GM18517 (cell line): ENCODE results near the gene KAT8.
"Not testable (repeated sequence)": the region's sequence is repeated elsewhere in the genome, so short reads cannot be mapped to it uniquely, and the experiment has no call there.

Experiments used
- ATAC-seq: cut with Tn5 transposase; IDR thresholded peaks from one replicate; pipeline ENCODE4 v1.9.1; 2021; ENCODE audit warnings: mild to moderate bottlenecking, moderate library complexity; ENCODE audit not compliant: unreplicated experiment

KAT8 gene

DNA sequence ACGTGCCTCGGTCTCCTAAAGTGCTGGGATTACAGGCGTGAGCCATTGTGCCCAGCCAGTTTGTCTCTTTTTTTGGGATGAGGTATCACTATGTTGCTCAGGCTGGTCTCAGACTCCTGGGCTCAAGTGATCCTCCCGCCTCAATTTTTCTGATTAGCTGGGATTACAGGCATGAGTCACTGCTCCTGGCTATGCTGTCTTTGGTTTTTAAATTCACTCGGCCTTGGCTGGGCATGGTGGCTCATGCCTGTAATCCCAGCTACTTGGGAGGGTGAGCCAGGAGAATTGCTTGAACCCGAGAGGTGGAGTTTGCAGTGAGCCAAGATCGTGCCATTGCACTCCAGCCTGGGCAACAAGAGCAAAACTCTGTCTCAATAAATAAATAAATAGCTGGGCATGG is 27.0 kb downstream of the KAT8 start:
- ATAC-seq = not testable (repeated sequence)

DNA sequence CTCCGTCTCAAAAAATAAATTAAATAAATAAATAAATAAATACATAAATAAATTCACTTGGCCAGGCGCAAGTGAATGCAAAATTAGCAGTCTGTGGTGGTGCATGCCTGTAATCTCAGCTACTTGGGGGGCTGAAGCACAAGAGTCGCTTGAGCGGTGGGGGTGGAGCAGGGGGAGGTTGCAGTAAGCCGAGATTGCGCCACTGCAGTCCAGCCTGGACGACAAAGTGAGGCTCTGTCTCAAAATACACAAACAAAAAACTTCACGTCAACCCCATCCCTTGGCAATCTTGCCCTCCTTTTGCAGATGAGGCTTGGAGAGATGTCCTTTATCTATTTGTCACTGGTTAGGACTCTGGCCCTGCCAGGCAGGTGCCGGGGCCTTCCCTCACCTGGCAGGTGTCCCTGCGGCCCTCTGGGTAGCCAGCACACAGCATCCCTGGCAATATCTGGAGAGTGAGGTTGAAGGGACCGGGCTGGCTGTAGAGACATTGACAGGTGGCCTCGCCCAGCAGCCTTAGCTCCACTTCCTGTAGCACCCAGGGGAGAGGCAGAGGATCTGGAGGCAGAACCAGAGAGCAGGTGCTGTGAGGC is 28.0 kb downstream of the KAT8 start:
- no peak for ATAC-seq

DNA sequence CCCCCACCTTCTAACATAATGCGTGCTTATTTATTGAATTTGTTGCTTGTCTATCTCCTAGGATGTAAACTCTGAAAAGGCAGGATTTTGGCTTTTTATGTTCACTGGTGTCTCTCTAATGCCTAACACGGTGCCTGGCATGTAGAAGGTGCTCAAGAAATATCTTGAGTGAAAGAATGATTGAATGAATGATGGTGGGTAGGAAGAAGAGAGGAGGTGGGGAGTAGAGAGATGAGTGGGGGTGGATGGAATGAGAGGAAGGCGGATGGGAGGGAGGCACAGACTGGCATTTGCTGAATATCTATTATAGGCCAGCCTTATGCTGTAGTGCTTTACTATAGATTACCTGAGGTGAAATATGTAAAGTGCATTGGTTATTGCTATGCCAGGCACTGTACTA is 30.1 kb downstream of the KAT8 start:
- ATAC-seq = no peak

DNA sequence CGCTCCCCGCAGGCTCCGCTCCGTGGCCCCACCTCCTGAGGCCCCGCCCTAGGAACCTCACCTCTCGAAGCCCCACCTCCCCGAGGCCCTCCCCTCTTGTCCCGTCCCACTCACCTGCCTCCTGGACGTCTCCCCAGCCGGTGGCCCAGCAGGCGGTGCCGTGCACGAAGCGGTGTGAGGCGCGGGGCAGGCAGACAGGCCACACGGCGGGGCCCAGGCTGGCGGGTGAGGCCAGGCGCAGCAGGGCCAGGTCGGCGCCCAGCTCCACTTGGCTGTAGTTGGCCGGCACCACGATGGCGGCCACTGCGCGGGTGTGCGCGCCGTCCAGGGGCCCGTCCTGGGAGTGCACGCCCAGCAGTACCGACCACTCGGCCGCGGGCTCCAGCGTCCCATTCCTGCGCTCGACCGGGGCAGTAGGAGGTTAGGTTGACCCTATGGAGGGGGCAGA is 30.8 kb downstream of the KAT8 start:
- ATAC-seq = no peak

DNA sequence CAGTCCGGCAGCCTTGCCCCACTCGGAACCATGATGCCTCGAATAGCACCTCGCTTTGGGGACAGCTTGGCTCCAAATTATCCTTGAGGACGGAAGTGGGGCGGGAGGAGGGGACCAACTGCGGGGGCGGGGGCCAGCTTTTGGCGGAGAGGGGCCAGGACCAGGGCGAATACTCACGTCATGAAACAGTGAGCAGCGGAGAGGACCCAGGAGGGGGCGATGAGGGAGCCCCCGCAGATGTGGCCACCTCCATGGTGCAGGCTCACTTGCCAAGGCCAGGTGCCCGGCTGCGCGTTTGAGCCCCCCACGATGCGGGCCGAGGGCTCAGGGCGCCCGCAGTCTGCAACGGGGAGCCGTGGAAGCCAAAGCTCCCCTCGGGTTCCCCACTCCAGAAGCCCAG is 31.4 kb downstream of the KAT8 start:
- no peak for ATAC-seq

DNA sequence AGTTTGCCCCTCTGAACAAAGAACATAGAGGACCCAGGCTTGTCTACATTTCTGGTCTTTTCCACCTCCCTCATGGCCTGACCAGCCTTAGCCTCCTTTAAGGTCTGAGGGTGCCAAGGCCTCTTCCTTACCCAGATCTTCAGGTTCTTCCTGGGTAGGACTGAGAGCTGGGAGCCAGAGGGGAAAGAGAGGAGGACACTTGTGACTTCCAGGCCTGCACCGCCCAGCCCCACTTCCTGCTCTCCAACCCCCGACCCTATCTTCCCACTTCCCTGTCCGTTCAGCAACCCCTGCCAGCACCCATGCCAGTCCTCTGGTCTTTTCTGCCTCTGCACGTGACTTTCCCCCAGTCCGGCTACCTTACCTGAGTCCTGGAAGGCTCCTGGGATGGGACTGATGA is 31.9 kb downstream of the KAT8 start:
- no peak for ATAC-seq

DNA sequence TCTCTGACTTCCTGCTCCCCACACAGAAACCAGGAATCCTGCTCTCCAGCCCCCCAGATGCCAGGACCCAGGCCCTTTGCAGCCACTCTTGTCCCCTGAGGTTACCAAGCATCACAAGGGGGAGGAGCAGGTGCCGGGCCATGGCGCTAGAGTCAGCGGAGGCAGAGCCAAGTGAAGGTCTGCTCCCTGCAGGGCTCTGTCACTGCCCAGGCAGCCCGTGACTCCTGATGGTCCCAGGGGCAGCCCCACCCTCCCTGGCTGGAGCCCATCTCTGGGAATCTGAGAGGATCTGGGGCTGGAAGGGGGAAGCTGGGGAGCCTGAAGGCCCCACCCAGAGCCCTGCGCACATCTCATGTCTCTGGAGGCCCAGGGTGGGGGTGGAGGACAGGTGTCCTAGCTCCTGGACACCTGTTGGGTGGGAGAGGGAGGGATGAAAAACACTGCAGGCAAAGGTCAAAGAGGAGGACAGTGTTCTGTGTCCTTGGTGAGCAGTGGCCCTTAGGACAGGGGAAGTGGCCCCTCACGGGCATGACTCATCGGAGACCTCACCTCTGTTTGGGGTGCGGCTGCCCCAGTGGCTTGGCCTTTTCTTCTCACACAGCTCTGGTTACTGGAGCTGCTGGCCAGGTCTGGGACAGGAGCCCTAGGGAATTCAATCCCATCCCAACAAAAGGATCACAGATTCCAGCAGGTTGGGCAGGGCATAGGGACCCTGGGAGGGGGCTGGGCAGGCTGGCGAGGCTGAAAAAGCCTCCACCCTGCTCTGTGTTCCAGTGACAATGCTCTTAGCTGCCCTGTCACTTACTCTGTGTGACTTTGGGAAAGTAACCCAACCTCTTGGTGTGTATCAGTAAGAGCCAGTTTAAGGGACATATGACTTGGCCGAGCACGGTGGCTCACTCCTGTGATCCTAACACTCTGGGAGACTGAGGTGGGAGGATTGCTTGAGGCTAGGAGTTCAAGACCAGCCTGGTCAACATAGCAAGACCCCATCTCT is 32.7 kb downstream of the KAT8 start, which contains the start of gene PRSS36:
TSS of gene PRSS36 (minus strand) at position 173 of the 997 bp plus-strand sequence. CDS start at position 142, 31 bp downstream.
- no peak for ATAC-seq

DNA sequence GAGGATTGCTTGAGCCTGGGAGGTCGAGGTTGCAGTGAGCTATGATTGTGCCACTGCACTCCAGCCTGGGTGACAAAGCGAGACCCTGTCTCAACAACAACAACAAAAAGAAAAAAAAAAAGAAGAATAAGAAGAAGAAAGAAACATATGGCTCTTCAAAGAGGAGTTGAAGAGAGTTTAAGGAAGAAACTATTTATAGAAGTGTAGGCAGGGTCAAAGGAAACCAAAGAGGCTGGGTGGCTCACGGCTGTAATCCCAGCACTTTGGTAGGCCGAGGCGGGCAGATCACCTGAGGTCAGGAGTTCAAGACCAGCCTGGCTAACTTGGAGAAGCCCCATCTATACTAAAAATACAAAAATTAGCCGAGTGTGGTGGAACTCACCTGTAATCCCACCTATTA is 33.5 kb downstream of the KAT8 start:
- not testable (repeated sequence) for ATAC-seq

DNA sequence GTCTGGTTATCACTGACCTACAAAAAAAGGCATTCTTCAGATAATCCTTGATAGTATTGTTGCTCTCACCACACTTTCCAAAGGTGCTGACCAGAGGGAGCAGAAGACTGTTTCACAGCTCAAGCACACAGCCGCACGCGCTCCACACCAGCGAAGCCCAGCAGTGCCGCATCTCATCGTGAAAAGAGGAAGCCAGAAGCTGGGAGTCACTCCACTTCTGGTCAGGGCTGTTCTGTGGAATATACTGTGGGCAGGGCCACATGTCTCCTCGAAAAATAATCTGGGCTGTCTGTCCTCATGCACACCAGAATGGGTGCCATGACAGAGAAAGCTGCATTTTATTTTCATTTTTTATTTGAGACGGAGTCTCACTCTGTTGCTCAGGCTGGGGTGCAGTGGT is 39.7 kb downstream of the KAT8 start:
- no peak for ATAC-seq

DNA sequence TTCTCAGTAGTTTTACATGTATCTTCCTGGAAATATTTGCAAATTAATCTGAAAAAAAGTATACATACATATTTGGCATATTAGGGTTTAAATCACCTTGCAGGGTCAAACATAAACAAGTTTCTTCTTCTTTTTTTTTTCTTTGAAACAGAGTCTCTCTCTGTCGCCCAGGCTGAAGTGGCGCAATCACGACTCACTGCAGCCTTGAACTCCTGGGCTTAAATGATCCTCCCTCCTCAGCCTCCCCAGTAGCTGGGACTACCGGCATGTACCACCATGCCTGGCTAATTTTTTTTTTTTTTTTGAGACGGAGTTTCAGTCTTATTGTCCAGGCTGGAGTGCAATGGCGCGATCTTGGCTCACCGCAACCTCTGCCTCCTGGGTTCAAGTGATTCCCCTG is 49.9 kb downstream of the KAT8 start:
- no peak for ATAC-seq

DNA sequence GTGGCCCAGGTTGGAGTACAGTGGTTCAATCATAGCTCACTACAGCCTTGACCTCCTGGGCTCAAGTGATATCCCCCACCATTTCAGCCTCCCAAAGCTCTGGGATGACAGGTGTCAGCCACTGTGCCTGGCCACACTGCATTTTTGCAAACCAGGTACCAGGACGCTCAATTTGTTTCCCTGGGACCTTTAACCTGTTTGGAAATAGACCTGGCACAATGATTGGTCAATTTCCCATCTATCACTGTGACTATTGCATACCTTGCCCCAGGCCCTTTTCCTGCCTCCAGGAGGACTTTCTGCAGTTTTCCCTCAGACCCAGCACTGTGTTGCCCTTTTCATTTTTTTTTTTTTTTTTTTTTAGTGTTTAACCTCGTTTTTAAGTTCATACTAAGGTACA is 51.4 kb downstream of the KAT8 start:
- no peak for ATAC-seq

DNA sequence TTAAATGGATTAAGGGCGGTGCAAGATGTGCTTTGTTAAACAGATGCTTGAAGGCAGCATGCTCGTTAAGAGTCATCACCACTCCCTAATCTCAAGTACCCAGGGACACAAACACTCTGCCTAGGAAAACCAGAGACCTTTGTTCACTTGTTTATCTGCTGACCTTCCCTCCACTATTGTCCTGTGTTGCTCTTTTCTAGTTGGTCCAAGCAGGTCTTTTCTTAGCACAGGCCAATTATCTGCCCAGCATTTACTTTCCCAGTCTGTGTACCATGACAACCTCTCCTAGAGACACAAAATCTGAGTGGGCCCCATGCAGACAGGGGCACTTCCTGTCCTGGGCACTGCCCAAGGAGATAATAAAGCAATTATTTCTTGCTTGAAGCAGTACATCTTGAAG is 52.6 kb downstream of the KAT8 start:
- not testable (repeated sequence) for ATAC-seq

DNA sequence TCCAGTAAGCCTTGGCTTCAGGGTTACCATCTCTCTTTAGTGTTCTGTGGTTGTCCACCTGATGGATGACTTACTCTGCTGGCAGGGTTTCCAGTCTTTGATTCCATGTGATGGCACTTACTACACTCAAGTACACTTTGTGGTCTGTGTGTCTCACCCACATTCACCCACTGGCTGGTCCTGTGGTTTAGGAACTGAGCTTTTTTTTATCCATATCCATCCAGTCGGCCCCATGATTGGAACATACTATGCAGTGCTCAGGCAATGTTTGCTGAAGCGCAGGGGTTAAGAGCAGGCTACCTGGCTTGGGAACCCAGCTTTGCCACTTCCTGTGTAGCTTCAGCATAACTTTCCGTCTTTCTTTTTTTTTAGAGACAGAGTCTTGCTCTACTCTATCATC is 59.7 kb downstream of the KAT8 start:
- ATAC-seq = no peak

DNA sequence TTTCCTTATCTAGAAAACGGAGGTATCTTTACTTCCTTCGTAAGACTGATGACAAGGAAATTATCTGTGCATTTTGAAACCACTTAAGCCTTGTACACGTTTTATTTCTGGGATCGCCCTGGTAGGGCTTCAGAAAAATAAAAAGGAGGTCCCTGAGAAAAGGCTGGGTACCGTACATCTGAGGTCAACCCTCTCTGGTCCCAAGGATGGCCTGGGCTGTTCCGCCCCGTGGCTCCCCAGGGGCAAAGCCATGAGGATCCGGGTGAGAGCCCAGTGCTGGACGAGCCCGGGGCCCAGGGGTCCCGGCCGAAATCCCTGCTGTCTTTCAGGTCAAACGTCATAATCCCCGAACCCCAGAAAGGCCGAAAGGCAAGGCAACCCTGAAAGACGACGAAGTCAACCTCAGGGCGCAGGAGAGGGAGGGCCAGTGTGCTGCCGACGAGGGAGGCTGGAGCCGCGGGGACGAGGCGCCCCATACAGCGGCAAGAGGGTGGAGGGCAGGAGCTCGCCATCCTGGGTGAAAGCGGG is 61.8 kb downstream of the KAT8 start:
- peak; percentile 0 for ATAC-seq

DNA sequence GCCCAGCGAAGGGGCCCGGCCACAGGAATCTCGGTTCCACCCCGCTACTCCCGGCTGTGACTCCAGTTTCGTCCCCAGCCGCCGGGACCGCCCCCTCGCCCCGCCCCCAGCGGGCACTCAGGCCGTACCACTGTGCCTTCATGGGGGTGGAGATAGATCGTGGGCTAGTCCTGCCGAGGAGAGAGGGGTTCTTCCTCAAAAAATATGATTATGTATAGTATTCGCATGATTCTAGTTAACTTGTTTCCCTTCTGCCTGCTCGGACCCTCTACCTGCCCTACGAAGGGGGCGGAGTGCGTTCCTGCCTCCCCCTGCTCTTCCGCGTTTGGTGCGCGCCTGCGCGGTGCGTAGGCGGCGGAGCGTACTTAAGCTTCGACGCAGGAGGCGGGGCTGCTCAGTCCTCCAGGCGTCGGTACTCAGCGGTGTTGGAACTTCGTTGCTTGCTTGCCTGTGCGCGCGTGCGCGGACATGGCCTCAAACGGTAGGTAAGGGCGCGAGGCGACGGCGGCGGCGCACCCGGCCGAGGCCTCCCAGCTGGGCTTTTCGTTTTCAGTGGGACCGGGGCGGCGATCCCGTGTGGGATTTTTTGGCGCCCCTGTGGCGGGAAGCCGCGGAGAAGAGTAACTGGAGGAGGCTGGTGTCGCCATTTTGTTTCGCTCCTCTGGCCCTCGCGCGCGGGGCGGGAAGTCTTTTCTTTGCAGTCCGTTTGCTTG is 62.4 kb downstream of the KAT8 start, which contains the start of gene FUS:
TSS of gene FUS (plus strand) at position 393 of the 713 bp plus-strand sequence. CDS start at position 469, 76 bp downstream.
- peak; percentile 45 for ATAC-seq
